ENCODE data around the gene PTTG1. TPM values are rescaled to one million over a fixed set of nuclear protein-coding genes. Genes with fewer than 3 reads are reported as not detected.

PTTG1 gene
- total RNA-seq, 1 donor from 2014 or later = 17.2 TPM

GRCh38 chr5:160450164-160450932 is 28.7 kb downstream of the PTTG1 start:
- H3K36me3 ChIP-seq (ENCODE audit: control insufficient read depth in 3 of 3, insufficient read depth in 3 of 3, low read length in 3 of 3) = no peaks in the 10 kb centered on the region
- H3K4me3 ChIP-seq (ENCODE audit: low read length in 3 of 3) = no peak overlapping the region
- no peak overlapping the region for H3K9ac ChIP-seq (ENCODE audit: low read depth in 1 of 3, low read length in 3 of 3)
- no peaks in the 10 kb centered on the region for H3K9me3 ChIP-seq (ENCODE audit: control insufficient read depth in 3 of 3, low read length in 3 of 3)
- H3K4me1 ChIP-seq (ENCODE audit: control insufficient read depth in 3 of 3, insufficient read depth in 3 of 3, low read length in 3 of 3) = peaks cover 0 to 3% (median 0%) of the 10 kb centered on the region in 3 donors
- H3K27ac ChIP-seq (ENCODE audit: low read depth, low read length) = no peak overlapping the region
- no peaks in the 10 kb centered on the region for H3K27me3 ChIP-seq (ENCODE audit: control insufficient read depth in 3 of 3, insufficient read depth in 3 of 3, low read length in 3 of 3)

GRCh38 chr5:160451281-160451680 is 29.6 kb downstream of the PTTG1 start:
- no peak overlapping the region for H3K4me3 ChIP-seq (ENCODE audit: low read length in 3 of 3)
- no peaks in the 10 kb centered on the region for H3K9me3 ChIP-seq (ENCODE audit: control insufficient read depth in 3 of 3, low read length in 3 of 3)
- peaks cover 0 to 3% (median 0%) of the 10 kb centered on the region in 3 donors for H3K27me3 ChIP-seq (ENCODE audit: control insufficient read depth in 3 of 3, insufficient read depth in 3 of 3, low read length in 3 of 3)
- no peak overlapping the region for H3K27ac ChIP-seq (ENCODE audit: low read depth, low read length)
- H3K36me3 ChIP-seq (ENCODE audit: control insufficient read depth in 3 of 3, insufficient read depth in 3 of 3, low read length in 3 of 3) = no peaks in the 10 kb centered on the region
- peaks cover 0 to 3% (median 0%) of the 10 kb centered on the region in 3 donors for H3K4me1 ChIP-seq (ENCODE audit: control insufficient read depth in 3 of 3, insufficient read depth in 3 of 3, low read length in 3 of 3)
- no peak overlapping the region for H3K9ac ChIP-seq (ENCODE audit: low read depth in 1 of 3, low read length in 3 of 3)

GRCh38 chr5:160452036-160452435 is 30.4 kb downstream of the PTTG1 start:
- H3K9ac ChIP-seq (ENCODE audit: low read depth in 1 of 3, low read length in 3 of 3) = no peak overlapping the region
- H3K4me1 ChIP-seq (ENCODE audit: control insufficient read depth in 3 of 3, insufficient read depth in 3 of 3, low read length in 3 of 3) = peaks cover 0 to 3% (median 0%) of the 10 kb centered on the region in 3 donors
- no peak overlapping the region for H3K4me3 ChIP-seq (ENCODE audit: low read length in 3 of 3)
- H3K36me3 ChIP-seq (ENCODE audit: control insufficient read depth in 3 of 3, insufficient read depth in 3 of 3, low read length in 3 of 3) = no peaks in the 10 kb centered on the region
- H3K27me3 ChIP-seq (ENCODE audit: control insufficient read depth in 3 of 3, insufficient read depth in 3 of 3, low read length in 3 of 3) = peaks cover 0 to 3% (median 0%) of the 10 kb centered on the region in 3 donors
- no peak overlapping the region for H3K27ac ChIP-seq (ENCODE audit: low read depth, low read length)
- no peaks in the 10 kb centered on the region for H3K9me3 ChIP-seq (ENCODE audit: control insufficient read depth in 3 of 3, low read length in 3 of 3)

GRCh38 chr5:160452795-160453194 is 31.1 kb downstream of the PTTG1 start:
- Histone ChIP-seq H3K4me3 (ENCODE audit: low read length in 3 of 3) (no peak overlapping the region), H3K9ac (ENCODE audit: low read depth in 1 of 3, low read length in 3 of 3) (no peak overlapping the region), H3K27ac (ENCODE audit: low read depth, low read length) (no peak overlapping the region), H3K36me3 (ENCODE audit: control insufficient read depth in 3 of 3, insufficient read depth in 3 of 3, low read length in 3 of 3) (no peaks in the 10 kb centered on the region), H3K4me1 (ENCODE audit: control insufficient read depth in 3 of 3, insufficient read depth in 3 of 3, low read length in 3 of 3) (peaks cover 0 to 3% (median 0%) of the 10 kb centered on the region in 3 donors), H3K27me3 (ENCODE audit: control insufficient read depth in 3 of 3, insufficient read depth in 3 of 3, low read length in 3 of 3) (peaks cover 0 to 3% (median 0%) of the 10 kb centered on the region in 3 donors), H3K9me3 (ENCODE audit: control insufficient read depth in 3 of 3, low read length in 3 of 3) (no peaks in the 10 kb centered on the region)

- Histone ChIP-seq H3K4me3 (ENCODE audit: low read length in 3 of 3) (no peak overlapping the region), H3K36me3 (ENCODE audit: control insufficient read depth in 3 of 3, insufficient read depth in 3 of 3, low read length in 3 of 3) (no peaks in the 10 kb centered on the region), H3K4me1 (ENCODE audit: control insufficient read depth in 3 of 3, insufficient read depth in 3 of 3, low read length in 3 of 3) (peaks cover 0 to 3% (median 0%) of the 10 kb centered on the region in 3 donors), H3K9ac (ENCODE audit: low read depth in 1 of 3, low read length in 3 of 3) (no peak overlapping the region), H3K27ac (ENCODE audit: low read depth, low read length) (no peak overlapping the region), H3K27me3 (ENCODE audit: control insufficient read depth in 3 of 3, insufficient read depth in 3 of 3, low read length in 3 of 3) (peaks cover 0 to 3% (median 0%) of the 10 kb centered on the region in 3 donors), H3K9me3 (ENCODE audit: control insufficient read depth in 3 of 3, low read length in 3 of 3) (no peaks in the 10 kb centered on the region)
Measured at GRCh38 chr5:160453751-160454150, 32.1 kb downstream of the PTTG1 start.

GRCh38 chr5:160455600-160455999 is 33.9 kb downstream of the PTTG1 start:
- no peak overlapping the region for H3K9ac ChIP-seq (ENCODE audit: low read depth in 1 of 3, low read length in 3 of 3)
- no peak overlapping the region for H3K27ac ChIP-seq (ENCODE audit: low read depth, low read length)
- H3K4me3 ChIP-seq (ENCODE audit: low read length in 3 of 3) = no peak overlapping the region
- H3K36me3 ChIP-seq (ENCODE audit: control insufficient read depth in 3 of 3, insufficient read depth in 3 of 3, low read length in 3 of 3) = no peaks in the 10 kb centered on the region
- no peaks in the 10 kb centered on the region for H3K9me3 ChIP-seq (ENCODE audit: control insufficient read depth in 3 of 3, low read length in 3 of 3)
- H3K4me1 ChIP-seq (ENCODE audit: control insufficient read depth in 3 of 3, insufficient read depth in 3 of 3, low read length in 3 of 3) = peaks cover 0 to 3% (median 0%) of the 10 kb centered on the region in 3 donors
- peaks cover 0 to 3% (median 0%) of the 10 kb centered on the region in 3 donors for H3K27me3 ChIP-seq (ENCODE audit: control insufficient read depth in 3 of 3, insufficient read depth in 3 of 3, low read length in 3 of 3)

GRCh38 chr5:160456480-160457177 is 35.0 kb downstream of the PTTG1 start:
- no peak overlapping the region for H3K9ac ChIP-seq (ENCODE audit: low read depth in 1 of 3, low read length in 3 of 3)
- no peaks in the 10 kb centered on the region for H3K9me3 ChIP-seq (ENCODE audit: control insufficient read depth in 3 of 3, low read length in 3 of 3)
- H3K36me3 ChIP-seq (ENCODE audit: control insufficient read depth in 3 of 3, insufficient read depth in 3 of 3, low read length in 3 of 3) = no peaks in the 10 kb centered on the region
- peaks cover 0 to 3% (median 0%) of the 10 kb centered on the region in 3 donors for H3K27me3 ChIP-seq (ENCODE audit: control insufficient read depth in 3 of 3, insufficient read depth in 3 of 3, low read length in 3 of 3)
- no peak overlapping the region for H3K27ac ChIP-seq (ENCODE audit: low read depth, low read length)
- H3K4me3 ChIP-seq (ENCODE audit: low read length in 3 of 3) = no peak overlapping the region
- H3K4me1 ChIP-seq (ENCODE audit: control insufficient read depth in 3 of 3, insufficient read depth in 3 of 3, low read length in 3 of 3) = peaks cover 0 to 3% (median 0%) of the 10 kb centered on the region in 3 donors

- Histone ChIP-seq H3K4me1 (ENCODE audit: control insufficient read depth in 3 of 3, insufficient read depth in 3 of 3, low read length in 3 of 3) (peaks cover 0 to 3% (median 0%) of the 10 kb centered on the region in 3 donors), H3K4me3 (ENCODE audit: low read length in 3 of 3) (no peak overlapping the region), H3K36me3 (ENCODE audit: control insufficient read depth in 3 of 3, insufficient read depth in 3 of 3, low read length in 3 of 3) (no peaks in the 10 kb centered on the region), H3K27ac (ENCODE audit: low read depth, low read length) (no peak overlapping the region), H3K27me3 (ENCODE audit: control insufficient read depth in 3 of 3, insufficient read depth in 3 of 3, low read length in 3 of 3) (peaks cover 0 to 3% (median 0%) of the 10 kb centered on the region in 3 donors), H3K9ac (ENCODE audit: low read depth in 1 of 3, low read length in 3 of 3) (no peak overlapping the region), H3K9me3 (ENCODE audit: control insufficient read depth in 3 of 3, low read length in 3 of 3) (no peaks in the 10 kb centered on the region)
Measured at GRCh38 chr5:160457252-160457651, 35.6 kb downstream of the PTTG1 start.

GRCh38 chr5:160458806-160459800 is 37.4 kb downstream of the PTTG1 start:
- H3K27me3 ChIP-seq (ENCODE audit: control insufficient read depth in 3 of 3, insufficient read depth in 3 of 3, low read length in 3 of 3) = peaks cover 0 to 3% (median 0%) of the 10 kb centered on the region in 3 donors
- peaks cover 0 to 2% (median 0%) of the 10 kb centered on the region in 3 donors for H3K4me1 ChIP-seq (ENCODE audit: control insufficient read depth in 3 of 3, insufficient read depth in 3 of 3, low read length in 3 of 3)

More at GRCh38 chr5:160458806-160459800, 37.4 kb downstream of the PTTG1 start:
- Histone ChIP-seq H3K36me3 (ENCODE audit: control insufficient read depth in 3 of 3, insufficient read depth in 3 of 3, low read length in 3 of 3) (no peaks in the 10 kb centered on the region), H3K27ac (ENCODE audit: low read depth, low read length) (no peak overlapping the region), H3K4me3 (ENCODE audit: low read length in 3 of 3) (no peak overlapping the region), H3K9me3 (ENCODE audit: control insufficient read depth in 3 of 3, low read length in 3 of 3) (no peaks in the 10 kb centered on the region), H3K9ac (ENCODE audit: low read depth in 1 of 3, low read length in 3 of 3) (no peak overlapping the region)

All from skeletal muscle tissue (tissue), 4 donors.